GM19463 (cell line): Measurements from ENCODE around the gene TRDN.

ENCODE experiments used
- ATAC-seq: cut with Tn5 transposase; IDR thresholded peaks from one replicate; pipeline ENCODE4 v1.9.1; 2021; ENCODE audit warnings: mild to moderate bottlenecking, moderate library complexity; ENCODE audit not compliant: unreplicated experiment

Gene TRDN

GRCh38 chr6:123417535-123417934 lies 219.2 kb downstream of the TRDN start:
- no peak for ATAC-seq

- ATAC-seq: peak; percentile 85
These were observed 220.8 kb downstream of the TRDN start for GRCh38 chr6:123415844-123416468.

- ATAC-seq: no peak
These were observed 231.8 kb downstream of the TRDN start for GRCh38 chr6:123404975-123405374.

- peak; percentile 83 for ATAC-seq
These were observed 234.7 kb downstream of the TRDN start for GRCh38 chr6:123402052-123402451.

- ATAC-seq: no peak
These were observed 238.7 kb downstream of the TRDN start for GRCh38 chr6:123398072-123398471.

- no peak for ATAC-seq
These were observed 243.4 kb downstream of the TRDN start for GRCh38 chr6:123393331-123393730.

- ATAC-seq: no peak
These were observed 253.0 kb downstream of the TRDN start for GRCh38 chr6:123383718-123384117.

GRCh38 chr6:123380257-123380656 lies 256.5 kb downstream of the TRDN start:
- no peak for ATAC-seq

GRCh38 chr6:123372737-123373136 lies 264.0 kb downstream of the TRDN start:
- ATAC-seq: no peak

- no peak for ATAC-seq
These were observed 272.8 kb downstream of the TRDN start for GRCh38 chr6:123363912-123364311.

GRCh38 chr6:123360359-123360758 lies 276.4 kb downstream of the TRDN start:
- ATAC-seq: no peak

- ATAC-seq: no peak
These were observed 284.0 kb downstream of the TRDN start for GRCh38 chr6:123352705-123353104.

- ATAC-seq: no peak
These were observed 284.5 kb downstream of the TRDN start for GRCh38 chr6:123352279-123352678.

- ATAC-seq: no peak
These were observed 292.9 kb downstream of the TRDN start for GRCh38 chr6:123343836-123344235.

- no peak for ATAC-seq
These were observed 298.4 kb downstream of the TRDN start for GRCh38 chr6:123338394-123338793.

GRCh38 chr6:123333000-123333756 lies 303.6 kb downstream of the TRDN start:
- ATAC-seq: no peak

- ATAC-seq: no peak
These were observed 304.7 kb downstream of the TRDN start for GRCh38 chr6:123332070-123332469.

- no peak for ATAC-seq
These were observed 307.4 kb downstream of the TRDN start for GRCh38 chr6:123329337-123329736.

GRCh38 chr6:123323452-123324329 lies 313.1 kb downstream of the TRDN start:
- ATAC-seq: no peak

- no peak for ATAC-seq
These were observed 315.7 kb downstream of the TRDN start for GRCh38 chr6:123321020-123321419.

GRCh38 chr6:123316733-123317323 lies 319.9 kb downstream of the TRDN start:
- ATAC-seq: no peak
